CD4-positive, alpha-beta T cell treated with Interleukin-2 at 100 ng/mL for 4 hours (primary cell): ENCODE results near the gene APOA4.
"Not testable (repeated sequence)": the region's sequence is repeated elsewhere in the genome, so short reads cannot be mapped to it uniquely, and the experiment has no call there.

Source experiments
- DNase-seq: peaks from one replicate; pipeline ENCODE4 v3.0.0-alpha.2; 2020; ENCODE audit warnings: low spot score

Gene APOA4

DNA sequence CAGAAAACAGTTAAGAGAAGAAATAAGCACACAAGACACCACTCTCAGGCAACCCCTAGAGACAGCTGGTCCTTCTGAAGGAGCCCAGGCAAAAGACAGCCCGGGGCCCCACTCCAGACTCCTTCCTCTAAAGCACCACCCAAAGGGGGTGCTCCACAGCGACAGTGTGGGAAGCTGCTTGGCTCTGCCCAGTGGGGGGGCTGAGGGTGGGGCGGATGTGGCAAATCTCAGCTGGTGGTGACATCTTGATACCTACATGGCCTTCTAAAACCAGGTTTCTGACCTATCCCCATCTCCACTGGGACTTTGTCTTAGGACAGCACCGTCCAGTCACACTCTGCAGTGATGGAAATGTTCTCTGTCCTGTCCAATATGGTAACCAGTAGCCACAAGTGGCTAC lies 24.5 kb upstream of the APOA4 start:
- no peak for DNase-seq

DNA sequence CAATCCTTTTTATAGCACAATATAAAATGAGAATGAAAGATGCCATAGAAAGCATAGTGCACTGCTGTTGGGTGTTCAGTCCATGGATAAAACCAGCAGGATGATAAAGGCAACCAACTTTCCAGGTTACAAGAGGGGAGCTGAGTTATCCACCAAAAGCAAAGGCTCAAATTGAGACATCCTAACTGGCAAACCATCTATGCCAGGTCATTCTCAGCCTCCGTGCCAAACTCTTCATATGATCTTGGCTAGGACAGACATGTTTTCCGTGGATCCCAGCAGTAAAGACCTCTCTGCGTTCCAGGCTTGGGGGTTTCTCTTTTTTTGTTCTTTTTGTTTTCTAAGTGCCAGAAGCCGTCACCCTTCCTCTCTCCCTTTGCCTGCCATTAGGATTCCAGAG lies 21.6 kb upstream of the APOA4 start:
- no peak for DNase-seq

DNA sequence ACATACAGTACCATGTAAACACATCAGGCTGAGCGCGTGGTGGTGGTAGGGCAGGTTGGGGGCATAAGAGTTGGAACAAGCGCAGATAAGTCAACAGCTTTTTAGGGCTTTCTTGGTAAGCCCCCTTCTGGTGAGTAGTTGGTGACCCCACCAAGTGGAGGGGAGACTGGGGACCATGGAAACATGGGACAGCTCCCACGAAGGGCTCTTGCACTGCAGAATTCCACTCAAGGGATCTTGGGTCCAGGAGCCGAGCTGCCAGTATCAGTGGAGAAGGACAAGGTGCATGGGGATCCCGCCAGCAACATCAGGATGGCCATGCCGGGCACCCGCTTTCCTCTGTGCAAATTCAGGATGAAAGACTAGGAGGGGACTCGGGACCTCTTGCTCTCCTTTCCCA lies 20.6 kb upstream of the APOA4 start:
- DNase-seq, result no peak

DNA sequence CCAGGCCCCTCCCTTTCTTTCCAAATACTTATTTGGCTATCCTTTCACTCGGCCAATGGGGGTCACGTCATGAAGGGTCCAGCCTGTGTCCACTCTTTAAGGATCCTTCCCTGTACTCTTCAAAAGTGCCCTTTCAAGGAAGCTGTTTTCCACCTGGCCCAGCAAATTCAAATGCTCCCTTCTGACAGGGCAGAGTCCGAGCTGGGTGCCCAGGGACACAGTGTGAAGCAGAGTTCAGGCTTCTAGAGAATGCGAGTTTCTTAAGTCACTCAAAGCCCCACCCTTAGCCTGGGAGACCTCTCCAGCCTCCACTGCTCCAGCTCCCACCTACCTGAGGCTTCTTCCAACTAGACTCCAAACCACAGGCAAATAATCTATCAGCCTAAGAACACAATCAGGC lies 19.8 kb upstream of the APOA4 start:
- no peak for DNase-seq

DNA sequence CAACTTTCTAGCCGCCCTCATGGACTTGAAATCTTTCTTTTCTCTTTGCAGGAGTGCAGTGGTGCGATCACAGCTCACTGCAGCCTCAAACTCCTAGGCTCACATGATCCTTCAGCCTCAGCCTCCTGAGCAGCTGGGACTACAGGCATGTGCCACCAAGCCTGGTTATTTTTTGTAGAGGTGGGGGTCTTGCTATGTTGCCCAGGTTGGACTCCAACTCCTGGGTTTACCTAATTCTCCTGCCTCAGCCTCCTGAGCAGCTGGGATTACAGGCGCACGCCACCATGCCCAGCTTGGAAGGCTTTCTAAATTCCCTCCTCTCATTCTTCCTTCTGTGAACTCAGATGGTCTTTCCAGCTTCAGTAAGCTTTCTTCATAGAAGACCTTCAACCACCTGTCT lies 19.0 kb upstream of the APOA4 start:
- DNase-seq, result no peak

DNA sequence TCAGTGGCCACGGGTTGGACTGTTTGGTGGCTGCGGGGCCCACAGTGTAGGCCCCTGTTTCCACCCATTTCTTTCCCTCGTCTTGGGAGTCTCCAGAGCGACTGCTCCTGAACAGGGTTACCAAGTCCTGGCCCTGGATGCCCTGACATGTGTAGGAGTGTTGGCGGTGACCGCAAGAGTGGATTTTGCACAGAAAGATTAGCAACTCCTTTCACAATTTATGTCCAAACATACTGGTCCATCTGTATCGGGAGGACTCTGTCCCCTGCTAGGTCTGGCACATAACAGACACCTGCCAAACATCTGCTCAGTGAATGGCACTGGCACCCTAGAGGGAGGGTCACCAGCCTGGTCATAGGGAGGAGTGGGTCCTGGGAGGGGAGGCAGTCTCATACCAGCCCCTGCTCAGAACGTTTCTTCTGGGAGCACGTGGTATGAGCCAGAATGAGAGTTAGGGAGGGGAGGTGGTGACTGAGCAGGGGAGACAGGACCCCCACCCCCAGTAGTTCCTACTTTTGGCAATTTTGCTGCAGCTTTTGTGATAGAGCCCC lies 17.7 kb upstream of the APOA4 start:
- DNase-seq, result no peak

DNA sequence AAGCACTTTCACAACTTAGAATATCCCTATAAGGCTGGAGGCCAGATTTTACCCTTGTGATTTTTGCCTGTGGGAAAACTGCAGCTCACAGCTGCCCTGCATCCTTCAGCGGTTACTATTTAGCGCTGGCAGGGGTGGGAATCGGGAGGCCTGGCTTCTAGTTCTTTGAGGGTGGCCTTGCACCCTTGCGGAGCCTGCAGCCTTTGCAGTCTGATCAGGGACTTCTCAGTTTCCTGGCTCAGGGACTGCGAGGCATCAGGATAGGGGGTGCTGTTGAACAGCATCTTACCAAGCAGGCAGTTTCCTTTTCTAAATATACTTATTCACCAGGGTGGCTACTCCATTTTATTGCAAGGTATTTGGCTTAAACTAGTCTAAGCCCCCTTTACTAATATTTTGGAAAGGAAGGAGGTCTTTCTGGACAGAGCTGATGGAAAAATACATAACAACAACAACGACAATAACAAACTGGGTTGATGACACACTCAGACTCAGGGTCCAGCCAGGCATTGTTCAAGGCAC lies 17.2 kb upstream of the APOA4 start:
- DNase-seq, result peak; percentile 8

DNA sequence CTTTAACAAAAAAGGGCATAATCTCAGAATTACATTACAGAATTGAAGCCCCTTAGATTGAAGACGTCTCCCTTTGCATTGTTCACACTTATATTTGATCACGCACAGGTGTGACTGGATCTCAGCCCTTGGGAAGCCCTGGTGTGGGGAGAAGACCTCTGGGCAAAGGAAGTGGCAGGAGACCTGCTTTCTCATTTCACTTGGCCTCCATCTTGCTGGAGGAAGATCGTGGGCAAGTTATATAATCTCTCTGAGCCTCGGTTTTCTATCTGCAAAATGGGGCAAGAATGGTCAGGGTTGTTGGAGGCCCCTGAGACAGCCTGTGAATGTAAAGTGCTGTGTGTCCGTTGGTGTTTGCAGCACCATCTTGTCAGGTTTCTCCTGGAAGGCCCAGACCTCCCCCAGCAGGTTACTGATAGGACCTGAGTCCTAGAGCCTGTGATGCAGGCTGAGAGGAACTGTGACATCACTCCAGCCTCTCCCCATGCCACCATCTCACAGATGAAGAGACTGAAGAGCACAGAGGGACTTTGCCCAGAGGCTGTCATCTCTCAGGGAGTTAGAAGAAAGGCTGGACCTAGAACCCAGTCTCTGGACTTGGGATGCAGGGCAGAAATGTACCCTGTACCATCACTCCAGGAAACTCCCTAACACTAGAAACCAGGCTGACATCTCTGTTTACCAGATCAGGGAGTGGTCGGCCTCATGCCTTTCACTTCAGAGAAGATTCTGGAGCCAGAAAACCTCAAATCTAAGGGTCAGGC lies 15.4 kb upstream of the APOA4 start:
- DNase-seq, result no peak

DNA sequence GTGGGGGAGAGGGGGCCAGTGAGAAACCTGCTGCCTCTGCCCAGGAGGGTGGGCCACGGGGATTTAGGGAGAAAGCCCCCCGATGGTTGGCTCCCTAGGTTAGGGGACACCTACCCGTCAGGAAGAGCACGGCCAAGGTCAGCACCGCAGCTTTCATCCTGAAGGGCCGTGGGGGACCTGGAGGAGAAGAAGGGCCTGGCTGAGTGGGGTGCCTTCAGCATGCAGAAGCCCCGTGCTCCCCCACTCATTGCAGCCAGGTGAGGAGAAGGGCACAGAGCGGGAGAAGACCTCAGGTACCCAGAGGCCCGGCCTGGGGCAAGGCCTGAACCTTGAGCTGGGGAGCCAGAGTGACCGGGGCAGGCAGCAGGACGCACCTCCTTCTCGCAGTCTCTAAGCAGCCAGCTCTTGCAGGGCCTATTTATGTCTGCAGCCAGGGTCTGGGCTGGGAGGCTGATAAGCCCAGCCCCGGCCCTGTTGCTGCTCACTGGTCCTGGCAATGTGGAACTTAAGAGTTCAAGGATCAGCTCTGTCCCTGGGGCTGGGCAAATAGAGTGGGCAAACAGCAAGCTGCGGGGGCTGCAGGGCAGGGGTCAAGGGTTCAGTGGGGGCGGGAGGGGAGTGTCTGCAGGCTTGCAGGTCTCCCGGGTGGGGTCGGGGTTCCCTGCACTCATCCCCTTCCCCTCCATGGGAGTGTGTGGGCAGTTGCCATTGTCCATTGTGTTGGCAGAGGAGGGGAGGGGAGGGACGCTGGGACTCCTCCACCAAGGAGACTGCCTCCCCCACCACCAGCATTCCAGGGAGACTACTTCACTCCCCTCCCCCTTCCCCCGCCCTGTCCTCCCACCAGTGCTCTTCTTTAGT lies 14.4 kb upstream of the APOA4 start, which contains the start of gene APOA1:
Gene APOA1 (minus strand): TSS at position 392 of the 861 bp plus-strand sequence. CDS start 235 bp downstream, at position 157.
- DNase-seq, result no peak

DNA sequence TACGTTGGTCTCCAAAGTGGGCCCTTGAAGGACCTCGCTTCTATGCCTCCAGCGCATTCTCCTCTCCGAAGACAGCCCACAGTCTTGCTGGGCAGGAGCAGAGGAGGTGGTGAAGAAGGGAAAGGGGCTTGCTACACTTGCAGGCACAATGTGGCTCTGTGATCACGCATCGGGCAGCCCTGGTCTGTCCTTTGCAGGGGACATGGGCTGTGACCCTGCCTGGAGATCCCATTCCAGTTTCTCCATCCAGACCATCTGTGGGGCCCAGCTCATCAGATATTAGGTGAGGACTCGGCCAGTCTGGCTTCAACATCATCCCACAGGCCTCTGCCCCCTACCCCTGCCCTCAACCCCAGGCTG lies 13.5 kb upstream of the APOA4 start:
- no peak for DNase-seq

DNA sequence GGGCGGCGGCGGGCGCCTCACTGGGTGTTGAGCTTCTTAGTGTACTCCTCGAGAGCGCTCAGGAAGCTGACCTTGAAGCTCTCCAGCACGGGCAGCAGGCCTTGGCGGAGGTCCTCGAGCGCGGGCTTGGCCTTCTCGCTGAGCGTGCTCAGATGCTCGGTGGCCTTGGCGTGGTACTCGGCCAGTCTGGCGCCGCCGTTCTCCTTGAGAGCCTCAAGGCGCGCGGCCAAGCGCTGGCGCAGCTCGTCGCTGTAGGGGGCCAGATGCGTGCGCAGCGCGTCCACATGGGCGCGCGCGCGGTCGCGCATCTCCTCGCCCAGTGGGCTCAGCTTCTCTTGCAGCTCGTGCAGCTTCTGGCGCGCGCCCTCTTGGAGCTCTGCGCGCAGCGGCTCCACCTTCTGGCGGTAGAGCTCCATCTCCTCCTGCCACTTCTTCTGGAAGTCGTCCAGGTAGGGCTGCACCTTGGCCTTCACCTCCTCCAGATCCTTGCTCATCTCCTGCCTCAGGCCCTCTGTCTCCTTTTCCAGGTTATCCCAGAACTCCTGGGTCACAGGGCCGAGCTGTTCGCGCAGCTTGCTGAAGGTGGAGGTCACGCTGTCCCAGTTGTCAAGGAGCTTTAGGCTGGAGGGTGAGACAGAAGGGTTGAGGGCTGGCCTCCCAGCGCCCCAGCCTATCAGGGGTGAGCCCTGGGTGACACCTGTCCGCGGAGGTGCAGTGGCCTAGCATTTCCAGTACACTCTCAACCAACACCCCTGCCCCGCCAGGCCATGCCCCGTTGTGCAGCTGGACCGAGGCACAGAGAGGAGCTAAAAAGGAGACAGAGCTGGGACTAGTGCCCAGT lies 12.9 kb upstream of the APOA4 start:
- peak; percentile 78 for DNase-seq

DNA sequence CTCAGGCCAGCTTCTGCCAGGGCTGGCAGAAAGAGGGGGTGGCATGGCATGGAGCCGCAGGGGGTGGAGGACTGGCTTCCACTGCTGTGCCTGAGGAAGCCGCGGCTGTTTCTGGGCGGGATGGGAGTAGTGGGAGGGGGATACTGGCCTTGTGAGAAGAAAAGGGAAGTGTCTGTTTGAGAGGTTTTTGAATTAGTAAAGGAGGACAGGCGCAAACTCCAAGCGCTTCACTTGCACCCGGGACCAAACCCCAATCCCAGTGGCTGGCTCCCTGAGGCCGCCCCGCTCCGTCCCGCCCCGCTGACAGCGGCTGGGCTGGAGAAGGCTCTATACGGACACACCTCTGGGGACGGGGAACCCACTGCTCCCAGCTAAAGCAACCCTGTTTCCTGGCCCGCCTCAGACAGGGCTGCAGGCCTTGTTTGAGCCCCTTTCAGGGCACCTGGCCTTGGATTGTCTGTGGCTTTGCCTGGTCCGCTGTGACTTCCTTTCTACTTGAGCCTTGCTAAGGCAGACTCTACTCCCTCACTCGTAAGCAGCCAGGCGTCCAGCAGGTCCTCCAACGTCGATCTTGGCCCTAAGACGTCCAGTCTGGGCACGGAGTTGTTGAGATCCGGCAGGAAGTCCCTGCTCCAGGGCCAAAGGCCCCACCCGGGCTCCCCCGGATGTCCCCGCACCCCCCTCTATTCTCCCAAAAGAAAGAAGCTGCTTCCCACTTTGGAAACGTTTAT lies 12.1 kb upstream of the APOA4 start:
- no peak for DNase-seq

DNA sequence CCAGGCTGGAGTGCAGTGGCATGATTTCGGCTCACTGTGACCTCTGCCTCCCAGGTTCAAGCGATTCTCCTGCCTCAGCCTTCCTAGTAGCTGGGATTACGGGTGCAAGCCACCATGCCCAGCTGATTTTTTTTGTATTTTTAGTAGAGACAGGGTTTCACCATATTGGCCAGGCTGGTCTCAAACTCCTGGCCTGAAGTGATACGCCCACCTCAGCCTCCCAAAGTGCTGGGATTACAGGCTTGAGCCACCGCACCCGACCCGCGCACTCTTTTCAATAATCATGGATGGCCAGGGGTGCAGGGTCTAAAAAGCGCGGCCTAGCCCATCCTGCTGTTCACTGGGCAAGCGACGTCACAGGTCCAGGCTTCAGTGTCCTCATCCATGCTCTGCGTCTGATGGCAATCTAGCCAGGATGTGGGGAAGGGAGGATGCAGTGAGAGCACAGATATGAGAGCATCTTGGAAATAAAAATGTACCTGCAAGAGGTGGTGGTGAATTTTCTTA lies 11.5 kb upstream of the APOA4 start:
- not testable (repeated sequence) for DNase-seq

DNA sequence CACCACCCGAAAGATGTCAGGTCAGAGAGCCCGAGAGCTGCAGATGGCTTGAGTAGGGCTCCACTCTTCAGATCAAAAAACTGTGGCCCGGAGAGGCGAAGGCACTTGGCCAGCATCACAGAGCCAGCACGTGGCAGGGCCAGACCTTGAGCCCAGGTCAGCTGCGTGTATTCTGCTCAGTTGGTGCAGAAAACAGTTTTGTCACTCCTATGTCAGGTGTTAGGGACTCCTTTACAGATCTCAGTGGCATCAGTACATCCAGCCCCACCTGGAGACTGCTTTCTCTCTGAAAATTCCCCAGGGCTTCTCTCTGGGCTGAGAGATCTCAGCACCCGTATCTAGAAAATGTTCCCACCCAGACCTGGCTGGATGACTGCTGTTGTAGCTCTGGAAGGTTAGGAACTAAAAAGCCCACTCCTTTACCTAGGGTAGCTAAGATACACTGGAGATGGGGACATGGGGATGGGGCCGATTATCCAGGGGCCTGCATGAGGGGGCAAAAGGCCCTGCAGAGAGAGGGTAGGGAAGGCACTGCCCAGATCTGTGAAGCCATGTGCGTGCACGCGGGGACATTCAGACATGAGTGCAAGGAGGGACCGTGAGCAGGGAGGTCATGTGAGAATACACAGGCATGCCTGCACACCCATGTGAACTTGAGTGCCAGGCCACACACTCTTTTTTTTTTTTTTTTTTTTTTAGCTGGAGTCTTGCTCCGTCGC lies 10.9 kb upstream of the APOA4 start:
- no peak for DNase-seq

DNA sequence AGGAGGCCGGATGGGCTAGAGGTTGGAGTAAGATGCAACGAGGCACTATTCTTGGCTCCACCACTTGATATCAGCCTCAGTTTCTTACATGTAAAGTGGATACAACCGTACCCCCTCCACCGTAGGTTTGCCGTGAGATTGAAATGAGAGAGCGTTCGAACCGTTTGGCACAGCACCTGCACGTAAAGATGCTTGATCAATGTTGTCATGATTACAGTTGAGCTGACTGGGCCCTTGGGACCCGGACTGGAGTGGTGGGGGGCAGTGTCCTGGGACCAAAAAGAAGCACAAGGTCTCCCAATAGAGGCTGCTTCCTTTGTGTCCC lies 10.3 kb upstream of the APOA4 start:
- DNase-seq, result no peak

DNA sequence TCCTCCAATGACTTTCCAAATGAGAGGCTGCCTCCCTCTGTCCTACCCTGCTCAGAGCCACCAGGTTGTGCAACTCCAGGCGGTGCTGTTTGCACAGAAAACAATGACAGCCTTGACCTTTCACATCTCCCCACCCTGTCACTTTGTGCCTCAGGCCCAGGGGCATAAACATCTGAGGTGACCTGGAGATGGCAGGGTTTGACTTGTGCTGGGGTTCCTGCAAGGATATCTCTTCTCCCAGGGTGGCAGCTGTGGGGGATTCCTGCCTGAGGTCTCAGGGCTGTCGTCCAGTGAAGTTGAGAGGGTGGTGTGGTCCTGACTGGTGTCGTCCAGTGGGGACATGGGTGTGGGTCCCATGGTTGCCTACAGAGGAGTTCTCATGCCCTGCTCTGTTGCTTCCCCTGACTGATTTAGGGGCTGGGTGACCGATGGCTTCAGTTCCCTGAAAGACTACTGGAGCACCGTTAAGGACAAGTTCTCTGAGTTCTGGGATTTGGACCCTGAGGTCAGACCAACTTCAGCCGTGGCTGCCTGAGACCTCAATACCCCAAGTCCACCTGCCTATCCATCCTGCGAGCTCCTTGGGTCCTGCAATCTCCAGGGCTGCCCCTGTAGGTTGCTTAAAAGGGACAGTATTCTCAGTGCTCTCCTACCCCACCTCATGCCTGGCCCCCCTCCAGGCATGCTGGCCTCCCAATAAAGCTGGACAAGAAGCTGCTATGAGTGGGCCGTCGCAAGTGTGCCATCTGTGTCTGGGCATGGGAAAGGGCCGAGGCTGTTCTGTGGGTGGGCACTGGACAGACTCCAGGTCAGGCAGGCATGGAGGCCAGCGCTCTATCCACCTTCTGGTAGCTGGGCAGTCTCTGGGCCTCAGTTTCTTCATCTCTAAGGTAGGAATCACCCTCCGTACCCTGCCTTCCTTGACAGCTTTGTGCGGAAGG lies 9.5 kb upstream of the APOA4 start:
- no peak for DNase-seq

DNA sequence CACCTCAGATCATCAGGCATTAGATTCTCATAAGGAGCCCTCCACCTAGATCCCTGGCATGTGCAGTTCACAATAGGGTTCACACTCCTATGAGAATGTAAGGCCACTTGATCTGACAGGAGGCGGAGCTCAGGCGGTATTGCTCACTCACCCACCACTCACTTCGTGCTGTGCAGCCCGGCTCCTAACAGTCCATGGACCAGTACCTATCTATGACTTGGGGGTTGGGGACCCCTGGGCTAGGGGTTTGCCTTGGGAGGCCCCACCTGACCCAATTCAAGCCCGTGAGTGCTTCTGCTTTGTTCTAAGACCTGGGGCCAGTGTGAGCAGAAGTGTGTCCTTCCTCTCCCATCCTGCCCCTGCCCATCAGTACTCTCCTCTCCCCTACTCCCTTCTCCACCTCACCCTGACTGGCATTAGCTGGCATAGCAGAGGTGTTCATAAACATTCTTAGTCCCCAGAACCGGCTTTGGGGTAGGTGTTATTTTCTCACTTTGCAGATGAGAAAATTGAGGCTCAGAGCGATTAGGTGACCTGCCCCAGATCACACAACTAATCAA lies 8.8 kb upstream of the APOA4 start:
- no peak for DNase-seq

DNA sequence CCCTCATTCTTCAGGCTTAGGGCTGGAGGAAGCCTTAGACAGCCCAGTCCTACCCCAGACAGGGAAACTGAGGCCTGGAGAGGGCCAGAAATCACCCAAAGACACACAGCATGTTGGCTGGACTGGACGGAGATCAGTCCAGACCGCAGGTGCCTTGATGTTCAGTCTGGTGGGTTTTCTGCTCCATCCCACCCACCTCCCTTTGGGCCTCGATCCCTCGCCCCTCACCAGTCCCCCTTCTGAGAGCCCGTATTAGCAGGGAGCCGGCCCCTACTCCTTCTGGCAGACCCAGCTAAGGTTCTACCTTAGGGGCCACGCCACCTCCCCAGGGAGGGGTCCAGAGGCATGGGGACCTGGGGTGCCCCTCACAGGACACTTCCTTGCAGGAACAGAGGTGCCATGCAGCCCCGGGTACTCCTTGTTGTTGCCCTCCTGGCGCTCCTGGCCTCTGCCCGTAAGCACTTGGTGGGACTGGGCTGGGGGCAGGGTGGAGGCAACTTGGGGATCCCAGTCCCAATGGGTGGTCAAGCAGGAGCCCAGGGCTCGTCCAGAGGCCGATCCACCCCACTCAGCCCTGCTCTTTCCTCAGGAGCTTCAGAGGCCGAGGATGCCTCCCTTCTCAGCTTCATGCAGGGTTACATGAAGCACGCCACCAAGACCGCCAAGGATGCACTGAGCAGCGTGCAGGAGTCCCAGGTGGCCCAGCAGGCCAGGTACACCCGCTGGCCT lies 7.2 kb upstream of the APOA4 start:
- no peak for DNase-seq
